RWPE1 (cell line): Measurements from ENCODE around the gene PXDC1.

Source experiments
- CTCF ChIA-PET: fragments of 350-600 bp; sonication (Branson Sonifier 250); formaldehyde crosslinking; extraction: SDS; loops from one replicate; lab custom pipeline; 2021; lab: Yijun Ruan, JAX
- POLR2A ChIA-PET: fragments of 400-600 bp; formaldehyde crosslinking; extraction: SDS; loops from one replicate; lab custom pipeline; 2020; ENCODE audit warnings: antibody characterized with exemption; ENCODE audit not compliant: low non-redundant PET; lab: Yijun Ruan, JAX
- DNase-seq: peaks from one replicate; pipeline ENCODE4 v3.0.0; 2012; ENCODE audit warnings: low spot score
- H3K27ac ChIP-seq: fragments of 450-650 bp; 2 replicates; pipeline ENCODE4 v1.5.1; 2017
- TF ChIP-seq, protein P1 (sequence below): fragments of 450-650 bp; conservative IDR thresholded peaks from 2 replicates; pipeline ENCODE4 v1.5.1; 2017; ENCODE audit warnings: low read depth, mild to moderate bottlenecking

Gene PXDC1

DNA sequence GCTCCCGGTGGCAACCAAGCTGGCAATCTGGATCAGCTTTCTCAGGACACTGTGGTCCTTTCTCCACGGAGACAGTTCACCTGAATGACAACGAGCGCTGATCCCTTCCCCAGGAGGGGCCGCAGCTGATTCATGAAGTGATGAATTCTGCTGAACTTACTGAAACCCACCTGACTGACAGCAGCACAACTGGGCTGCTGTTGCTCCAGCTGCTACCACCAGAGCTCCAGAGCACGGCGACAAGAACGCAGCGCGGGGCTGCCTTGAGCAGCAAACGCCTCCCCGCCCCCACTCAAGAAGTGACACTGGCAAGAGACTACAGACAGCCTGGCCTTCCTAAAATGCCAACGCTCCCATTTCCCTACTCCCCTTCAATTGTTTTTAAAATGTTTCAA, 10.0 kb downstream of the PXDC1 start:
- ChIA-PET CTCF (interaction anchor here (0.5 to 2.3 kb wide), 7 partner anchors 108 to 300 kb away, joined by 3 to 11 read pairs (median 4); partner anchors contain the start of gene FAM50B), POLR2A (no interaction called here)
- TF ChIP-seq, protein P1, sequence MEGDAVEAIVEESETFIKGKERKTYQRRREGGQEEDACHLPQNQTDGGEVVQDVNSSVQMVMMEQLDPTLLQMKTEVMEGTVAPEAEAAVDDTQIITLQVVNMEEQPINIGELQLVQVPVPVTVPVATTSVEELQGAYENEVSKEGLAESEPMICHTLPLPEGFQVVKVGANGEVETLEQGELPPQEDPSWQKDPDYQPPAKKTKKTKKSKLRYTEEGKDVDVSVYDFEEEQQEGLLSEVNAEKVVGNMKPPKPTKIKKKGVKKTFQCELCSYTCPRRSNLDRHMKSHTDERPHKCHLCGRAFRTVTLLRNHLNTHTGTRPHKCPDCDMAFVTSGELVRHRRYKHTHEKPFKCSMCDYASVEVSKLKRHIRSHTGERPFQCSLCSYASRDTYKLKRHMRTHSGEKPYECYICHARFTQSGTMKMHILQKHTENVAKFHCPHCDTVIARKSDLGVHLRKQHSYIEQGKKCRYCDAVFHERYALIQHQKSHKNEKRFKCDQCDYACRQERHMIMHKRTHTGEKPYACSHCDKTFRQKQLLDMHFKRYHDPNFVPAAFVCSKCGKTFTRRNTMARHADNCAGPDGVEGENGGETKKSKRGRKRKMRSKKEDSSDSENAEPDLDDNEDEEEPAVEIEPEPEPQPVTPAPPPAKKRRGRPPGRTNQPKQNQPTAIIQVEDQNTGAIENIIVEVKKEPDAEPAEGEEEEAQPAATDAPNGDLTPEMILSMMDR = no peak
- DNase-seq = no peak
- H3K27ac ChIP-seq = peak overlapping the region; percentile 44; the same call in 1 of the 2 replicates

DNA sequence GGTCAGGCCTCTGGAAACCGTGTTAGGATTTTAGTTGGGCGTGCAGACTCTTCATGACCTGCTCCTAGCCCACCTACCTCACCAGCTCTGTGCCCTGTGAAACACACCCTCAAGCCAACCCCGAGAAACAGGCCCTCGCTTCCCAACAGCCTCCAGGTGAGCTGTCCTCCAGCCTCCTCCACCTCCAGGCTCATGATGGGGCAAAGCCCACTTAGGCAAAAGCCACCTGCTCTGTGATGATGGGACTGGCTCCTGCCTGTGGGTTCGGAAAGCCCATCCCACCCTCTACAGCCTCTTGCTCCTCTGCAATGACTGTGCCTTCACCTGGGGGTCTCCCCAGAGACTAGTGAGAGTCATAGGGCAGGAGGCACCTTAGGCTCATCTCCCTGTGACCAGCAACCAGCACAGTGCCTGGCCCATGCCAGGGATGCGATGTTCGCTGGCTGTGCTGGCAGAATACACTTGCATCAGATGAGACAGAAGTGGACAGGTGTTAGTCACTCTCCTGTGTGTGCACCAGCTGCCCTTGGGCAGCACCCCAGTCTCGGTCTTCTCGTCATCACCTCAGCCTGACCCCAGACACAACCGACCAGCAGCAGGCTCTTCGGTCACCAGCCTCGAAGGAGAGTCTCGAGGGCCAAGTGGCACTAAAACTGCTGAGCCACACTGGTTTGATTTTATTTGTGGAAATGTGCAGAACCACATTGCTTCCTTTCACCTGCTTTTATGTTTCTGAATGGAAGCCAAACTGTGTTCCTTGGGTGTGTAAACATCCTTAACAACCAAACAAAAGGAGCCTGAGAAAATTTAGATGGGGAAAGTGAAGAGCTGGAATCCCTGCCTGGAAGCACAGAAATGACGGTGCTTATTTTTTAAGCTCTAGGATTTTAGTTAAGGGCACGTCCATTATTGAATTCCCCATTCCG, 10.7 kb downstream of the PXDC1 start:
- peak overlapping the region; percentile 44 for H3K27ac ChIP-seq
- POLR2A ChIA-PET = interaction anchor here (0.6 kb wide), 1 partner anchor 250 kb away, joined by 3 read pairs; no protein-coding TSS in a partner anchor
- no peak for DNase-seq
- CTCF ChIA-PET = interaction anchor here (0.5 to 1.1 kb wide), 6 partner anchors 108 to 299 kb away, joined by 3 to 4 read pairs (median 4); partner anchors contain the start of gene FAM50B
- TF ChIP-seq, protein P1 = no peak

DNA sequence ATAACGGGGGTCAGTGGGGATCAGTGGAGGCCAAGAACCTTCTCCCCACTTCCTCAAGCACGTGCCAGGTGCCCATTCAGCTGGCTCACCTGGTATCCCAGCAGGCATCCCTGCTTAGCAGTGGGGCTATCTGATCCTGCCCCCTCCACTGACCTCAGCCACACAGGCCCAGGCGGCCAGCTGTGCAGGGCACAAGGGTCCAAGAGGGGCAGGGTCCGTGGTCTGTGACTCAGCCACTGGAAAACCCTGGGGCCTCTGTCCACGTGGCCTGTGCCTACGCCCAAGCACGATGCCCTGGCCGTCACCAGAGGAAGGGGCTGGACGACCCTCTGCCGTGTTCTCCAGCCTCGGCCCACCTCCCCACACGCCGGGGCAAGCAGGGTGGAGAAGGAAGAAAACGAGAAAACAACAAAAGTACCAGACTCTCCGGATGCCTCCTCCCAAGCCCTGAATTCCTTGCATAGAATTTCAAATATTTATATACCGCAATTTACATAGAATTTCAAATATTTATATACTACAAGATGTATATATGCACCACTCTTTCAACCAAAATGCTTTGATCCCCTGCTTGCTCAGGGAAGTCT, 12.1 kb downstream of the PXDC1 start:
- TF ChIP-seq, protein P1 = no peak
- no peak for DNase-seq
- H3K27ac ChIP-seq = peak overlapping the region; percentile 42
- ChIA-PET CTCF (no interaction called here), POLR2A (no interaction called here)

DNA sequence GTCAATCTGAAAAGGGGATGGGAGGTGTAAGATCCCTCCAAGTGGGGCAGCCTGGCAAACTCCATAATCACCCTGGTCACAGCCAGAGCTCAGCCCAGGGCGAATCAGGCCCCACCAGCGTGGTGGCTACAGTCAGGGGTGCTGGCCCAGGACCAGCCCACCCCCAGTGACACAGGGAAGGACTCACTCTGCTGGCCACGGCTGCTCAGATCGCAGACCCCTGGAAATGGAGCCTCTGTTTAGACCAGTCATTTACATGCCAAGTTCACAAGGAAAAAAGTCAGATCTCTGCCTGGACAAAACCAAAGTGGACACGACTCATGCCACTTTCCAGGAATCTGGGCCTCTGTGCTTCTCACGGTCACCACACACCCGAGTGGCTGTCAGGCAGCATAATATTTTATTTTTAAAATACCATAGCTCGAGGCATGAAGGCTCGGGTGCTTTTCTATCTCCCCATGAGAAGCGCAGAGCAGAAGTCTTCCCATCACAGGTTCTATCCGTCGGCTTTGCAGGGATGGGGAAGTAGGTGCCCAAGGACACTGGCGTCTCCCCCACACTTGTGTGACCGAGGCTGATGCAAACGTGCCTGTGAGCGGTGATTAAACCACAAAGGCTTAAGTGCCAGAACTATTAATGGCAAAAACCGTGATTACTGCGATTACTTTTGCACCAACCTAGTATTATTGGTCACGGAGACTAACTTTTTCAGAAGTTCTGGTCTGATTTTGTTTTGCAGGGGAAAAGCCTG, 13.0 kb downstream of the PXDC1 start:
- DNase-seq = no peak
- ChIA-PET CTCF (interaction anchor here (0.7 kb wide), 1 partner anchor 52 kb away, joined by 3 read pairs; no protein-coding TSS in a partner anchor), POLR2A (no interaction called here)
- peak overlapping the region; percentile 28; the same call in 1 of the 2 replicates for H3K27ac ChIP-seq
- TF ChIP-seq, protein P1 = no peak

DNA sequence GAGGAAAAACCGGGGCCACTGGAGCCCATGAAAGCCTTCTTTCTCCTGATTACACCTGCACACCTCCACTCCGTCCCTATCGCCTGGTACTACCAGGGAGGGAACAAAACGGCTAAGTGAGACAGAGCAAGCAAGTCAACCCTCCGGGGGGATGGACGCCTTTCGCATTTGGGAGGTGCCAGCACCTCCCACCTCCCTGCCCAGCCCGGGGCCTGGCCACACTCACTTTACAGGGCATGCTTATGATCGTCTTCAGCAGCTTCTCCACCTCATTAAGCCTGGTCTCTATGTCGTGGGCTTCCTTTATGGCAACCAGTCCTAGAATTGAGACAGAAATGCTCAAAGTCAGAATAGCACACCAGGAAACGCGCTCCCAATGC, 13.7 kb downstream of the PXDC1 start:
- TF ChIP-seq, protein P1 = no peak
- CTCF ChIA-PET = interaction anchor here (0.6 kb wide), 1 partner anchor 10 kb away, joined by 3 read pairs; no protein-coding TSS in a partner anchor
- H3K27ac ChIP-seq = peak overlapping the region; percentile 16; the same call in 1 of the 2 replicates
- no peak for DNase-seq
- POLR2A ChIA-PET = no interaction called here
